ENCODE results near the gene TRIM10.

DNA sequence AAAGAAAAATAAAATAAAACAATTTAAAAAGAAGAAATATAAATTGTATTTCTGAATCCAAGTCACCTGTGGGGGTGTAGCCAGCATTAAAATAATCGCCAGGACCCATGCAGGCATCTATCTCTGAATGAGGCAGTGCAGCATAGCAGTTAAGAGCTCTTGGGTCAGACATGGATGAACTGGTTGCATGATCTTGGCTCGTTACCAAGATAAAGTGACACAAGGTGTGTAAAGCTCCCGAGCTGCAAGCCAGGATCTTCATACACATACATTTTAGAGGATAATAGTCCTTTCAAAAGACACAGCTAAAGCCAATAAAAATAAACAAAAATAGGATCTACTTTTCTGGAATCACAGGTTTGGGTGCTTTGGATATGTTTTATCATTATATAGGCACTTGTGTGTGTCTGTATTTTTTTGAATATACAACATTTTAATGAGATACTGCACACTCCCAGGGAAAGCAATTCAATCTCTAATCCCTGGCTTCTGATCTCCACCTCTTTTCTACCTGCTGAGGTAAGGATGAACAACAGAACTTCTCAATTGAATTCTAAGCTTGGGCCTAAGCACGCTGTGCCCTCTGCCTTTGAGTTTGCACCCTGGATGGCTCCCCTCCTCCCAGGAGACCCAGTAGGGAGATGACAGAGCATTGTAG is 8.9 kb downstream of the TRIM10 start:
- no peak for TF ChIP-seq GATA3 (IDR thresholded peaks at IDR 0.05; ENCODE audit: low read depth, low read length)
- no peak for TF ChIP-seq GATA2 (IDR thresholded peaks at IDR 0.05; ENCODE audit: low read depth, low read length)

Data from SH-SY5Y (cell line).